H1 (cell line): ENCODE measurements around the gene AMH. TPM values are rescaled to one million over a fixed set of nuclear protein-coding genes. Genes with fewer than 3 reads are reported as not detected.

ENCODE experiments used
- ASH2L ChIP-seq: fragments of 200-600, 300-600 bp; sonication (generic); IDR thresholded peaks from one replicate; pipeline ENCODE4 v1.7.1; 2017; ENCODE audit warnings: low read length
- ATF3 ChIP-seq: IDR thresholded peaks from 2 replicates; pipeline ENCODE4 v1.6.1; 2011; ENCODE audit warnings: low read depth, mild to moderate bottlenecking, low read length; ENCODE audit not compliant: insufficient read depth
- BACH1 ChIP-seq: IDR thresholded peaks from 2 replicates; pipeline ENCODE4 v1.6.1; 2012; ENCODE audit warnings: low read length, improper control_type of control experiment
- CBX5 ChIP-seq: fragments of 300-800, 300-1000 bp; sonication (generic); IDR thresholded peaks from 2 replicates; pipeline ENCODE4 v1.7.1; 2016; ENCODE audit warnings: antibody characterized with exemption, low read length, low read depth
- CHD2 ChIP-seq: IDR thresholded peaks from 2 replicates; pipeline ENCODE4 v1.6.1; 2012; ENCODE audit warnings: low read length, improper control_type of control experiment
- CREB1 ChIP-seq: IDR thresholded peaks from 2 replicates; pipeline ENCODE4 v1.6.1; 2012; ENCODE audit warnings: inconsistent platforms
- FOSL1 ChIP-seq: IDR thresholded peaks from 2 replicates; pipeline ENCODE4 v1.6.1; 2011; ENCODE audit warnings: mild to moderate bottlenecking, low read depth, low read length, moderate library complexity; ENCODE audit not compliant: insufficient read depth
- GABPA ChIP-seq: IDR thresholded peaks from 2 replicates; pipeline ENCODE4 v1.6.1; 2011; ENCODE audit warnings: mild to moderate bottlenecking, low read length, moderate library complexity, borderline replicate concordance; ENCODE audit not compliant: insufficient read depth
- GTF2F1 ChIP-seq: IDR thresholded peaks from 2 replicates; pipeline ENCODE4 v1.6.1; 2012; ENCODE audit warnings: low read depth, low read length, improper control_type of control experiment, borderline replicate concordance
- HDAC2 ChIP-seq, 2 experiments: fragments of 300-600 bp in 1 of 2; sonication (generic) in 1 of 2; IDR thresholded peaks; 2 replicates each; pipeline ENCODE4 v1.6.1; 2011 to 2012; ENCODE audit warnings: low read depth in 2 of 2, low read length in 2 of 2, mild to moderate bottlenecking in 2 of 2, moderate library complexity in 2 of 2, borderline replicate concordance in 1 of 2, inconsistent platforms in 1 of 2
- JUN ChIP-seq: IDR thresholded peaks from 2 replicates; pipeline ENCODE4 v1.6.1; 2011; ENCODE audit warnings: low read depth, mild to moderate bottlenecking, improper control_type of control experiment, low read length
- JUND ChIP-seq: IDR thresholded peaks from 2 replicates; pipeline ENCODE4 v1.6.1; 2011; ENCODE audit warnings: mild to moderate bottlenecking, improper control_type of control experiment, low read length
- KDM1A ChIP-seq: fragments of 200-600, 300-600 bp; sonication (generic); IDR thresholded peaks from 2 replicates; pipeline ENCODE4 v1.7.1; 2016; ENCODE audit warnings: mild to moderate bottlenecking, low read length, borderline replicate concordance
- KDM5A ChIP-seq: fragments of 200-600 bp; IDR thresholded peaks from 2 replicates; pipeline ENCODE4 v1.7.1; 2012; ENCODE audit warnings: mild to moderate bottlenecking, low read length, inconsistent platforms, mixed read lengths
- MAX ChIP-seq: IDR thresholded peaks from 2 replicates; pipeline ENCODE4 v1.6.1; 2012; ENCODE audit warnings: inconsistent platforms
- POLR2A ChIP-seq, 2 experiments: IDR thresholded peaks; 1 replicate in 1 of 2; 2 replicates in 1 of 2; pipeline ENCODE4 v1.6.1; 2011; ENCODE audit warnings: low read depth in 2 of 2, low read length in 2 of 2, mild to moderate bottlenecking in 2 of 2; ENCODE audit errors: control extremely low read depth in 1 of 2
- POLR2AphosphoS5 ChIP-seq: IDR thresholded peaks from 2 replicates; pipeline ENCODE4 v1.6.1; 2011; ENCODE audit warnings: low read depth, low read length
- RFX5 ChIP-seq: IDR thresholded peaks from 2 replicates; pipeline ENCODE4 v1.6.1; 2011; ENCODE audit warnings: low read depth, low read length, improper control_type of control experiment, borderline replicate concordance
- SIN3A ChIP-seq, 2 experiments: IDR thresholded peaks in 1 of 2; conservative IDR thresholded peaks in 1 of 2; 2 replicates each; pipeline ENCODE4 v1.6.1; 2011 to 2012; ENCODE audit warnings: low read length in 2 of 2, improper control_type of control experiment in 1 of 2, low read depth in 1 of 2, mild to moderate bottlenecking in 1 of 2
- SP4 ChIP-seq: IDR thresholded peaks from 2 replicates; pipeline ENCODE4 v1.6.1; 2012; ENCODE audit warnings: low read length, inconsistent platforms
- SUZ12 ChIP-seq: fragments of 200-600 bp; sonication (generic); IDR thresholded peaks from 2 replicates; pipeline ENCODE4 v1.6.1; 2012; ENCODE audit warnings: mild to moderate bottlenecking, inconsistent platforms, low read length, moderate library complexity, mixed read lengths
- TAF1 ChIP-seq: IDR thresholded peaks from 2 replicates; pipeline ENCODE4 v1.6.1; 2011; ENCODE audit warnings: mild to moderate bottlenecking, low read depth, low read length
- TAF7 ChIP-seq: optimal IDR thresholded peaks from 2 replicates; pipeline ENCODE3; 2011; ENCODE audit warnings: low read depth, mild to moderate bottlenecking, inconsistent platforms, low read length, moderate library complexity, borderline replicate concordance
- ZNF274 ChIP-seq: IDR thresholded peaks from 2 replicates; pipeline ENCODE4 v1.7.0; 2012; ENCODE audit warnings: low read length, borderline replicate concordance; ENCODE audit errors: extremely low read depth
- polyA plus RNA-seq, 7 experiments: library from polyadenylated mRNA; depleted of rRNA in 3 of 7; stranded (reverse) in 5 of 7; unstranded in 2 of 7; fragments of >200 nt in 5 of 7; fragments of 200-250 nt in 2 of 7; gene quantifications; 1 replicate in 5 of 7; 2 replicates in 1 of 7; 4 replicates in 1 of 7; pipeline versions ENCODE4 v1.2.1 to v1.2.3, GENCODE V29; 2011 to 2013; ENCODE audit warnings: missing spikeins in 2 of 7, mixed read lengths in 2 of 7
- total RNA-seq: library from RNA; stranded (reverse); fragmentation: NEBNext Ultra II Directional; extraction: Animal tissue kit (Norgen Biotek cat#: 25700); gene quantifications from 2 replicates; pipeline ENCODE4 v1.2.1, GENCODE V29; 2021

The AMH gene
- total and polyA plus RNA-seq, 2 of the 8 experiments (the other 6 are each of a cell fraction or from before 2014, with no cell fraction given), result 10.5 to 15.4 TPM

GRCh38 chr19:2273356-2274184, 24.4 kb downstream of the AMH start (continued):
- TF ChIP-seq MAX (peak; percentile 75), CREB1 (peak; percentile 74), GTF2F1 (no peak), ZNF274 (no peak), ASH2L (peak; percentile 41), CBX5 (no peak), SUZ12 (no peak), JUND (peak; percentile 31; the same call in 1 of the 2 replicates), CHD2 (peak; percentile 45), KDM5A (no peak), SIN3A (conservative IDR thresholded peaks at IDR 0.05 in 1 of 2, IDR thresholded peaks at IDR 0.05 in 1 of 2; ENCODE audit: low read depth in 1 of 2, low read length in 2 of 2) (peak in 1 of 2 experiments; percentile 83; a peak in 2 of 4 replicates), ATF3 (0 out of 2 replicates have a peak, but pooled peaks have one; percentile 34), JUN (no peak), RFX5 (no peak), FOSL1 (no peak), BACH1 (no peak), POLR2A (IDR thresholded peaks at IDR 0.05; ENCODE audit: control extremely low read depth in 1 of 2, low read depth in 2 of 2, low read length in 2 of 2) (peak in 1 of 2 experiments; percentile 68; a peak in 2 of 3 replicates), TAF7 (peak; percentile 82), SP4 (no peak), GABPA (peak; percentile 98), HDAC2 (IDR thresholded peaks at IDR 0.05; ENCODE audit: borderline replicate concordance in 1 of 2, low read depth in 2 of 2, low read length in 2 of 2) (no peak), KDM1A (no peak), POLR2AphosphoS5 (peak; percentile 85; the same call in 1 of the 2 replicates), TAF1 (peak; percentile 49)
